PC-3 (cell line): Measurements from ENCODE around the gene PLCD1.

ENCODE experiments used
- EZH2 ChIP-seq: fragments of 300-600 bp; sonication (generic); IDR thresholded peaks from one replicate; pipeline ENCODE4 v1.6.1; 2017; ENCODE audit warnings: antibody characterized with exemption, mild to moderate bottlenecking, low read length; ENCODE audit not compliant: unreplicated experiment
- EZH2phosphoT487 ChIP-seq: fragments of 300-600 bp; sonication (generic); IDR thresholded peaks from 2 replicates; pipeline ENCODE4 v1.6.1; 2018; ENCODE audit warnings: mild to moderate bottlenecking, antibody characterized with exemption, low read length, borderline replicate concordance
- TF ChIP-seq, protein P1 (sequence below): fragments of 300-600 bp; sonication (generic); conservative IDR thresholded peaks from 2 replicates; pipeline ENCODE4 v1.5.1; 2017; ENCODE audit warnings: antibody characterized with exemption, low read depth, mild to moderate bottlenecking, low read length

DNA sequence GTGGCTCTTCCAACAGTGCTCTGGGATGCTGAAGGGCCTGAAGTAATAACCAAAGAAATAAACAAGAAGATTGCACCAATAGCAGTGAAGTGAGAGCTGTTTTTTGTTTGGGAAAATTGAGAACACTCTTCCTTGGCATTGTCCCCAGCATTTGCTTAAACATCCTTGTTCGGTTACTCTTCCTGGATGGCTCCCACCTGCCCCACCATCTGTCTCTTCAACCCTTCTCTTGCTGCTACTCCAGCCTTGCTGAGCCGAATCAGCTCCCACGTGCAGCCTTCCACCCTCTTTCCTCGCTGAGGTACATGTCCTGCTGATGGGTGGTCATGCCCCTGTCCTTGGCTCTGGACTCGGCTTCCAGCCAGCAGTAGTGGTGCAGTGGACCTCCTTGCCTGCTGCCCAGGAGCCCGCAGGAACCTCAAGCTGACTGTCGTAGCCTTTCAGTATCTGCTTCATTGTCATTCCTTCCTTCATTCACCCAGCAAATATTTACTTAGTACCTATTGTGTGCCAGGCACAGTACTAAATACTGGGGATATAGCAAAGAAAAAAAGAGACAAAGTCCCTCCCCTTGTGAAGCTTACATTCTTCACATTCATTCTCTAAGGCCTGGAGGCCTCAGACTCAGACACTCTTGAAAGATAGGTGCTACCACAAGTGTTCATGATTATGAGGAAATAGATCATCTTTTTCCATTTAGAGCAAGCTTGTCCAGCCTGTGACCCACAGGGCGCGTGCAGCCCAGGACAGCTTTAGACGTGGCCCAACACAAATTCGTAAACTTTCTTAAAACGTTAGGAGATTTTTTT is 56.0 kb downstream of the PLCD1 start:
- TF ChIP-seq, protein P1, sequence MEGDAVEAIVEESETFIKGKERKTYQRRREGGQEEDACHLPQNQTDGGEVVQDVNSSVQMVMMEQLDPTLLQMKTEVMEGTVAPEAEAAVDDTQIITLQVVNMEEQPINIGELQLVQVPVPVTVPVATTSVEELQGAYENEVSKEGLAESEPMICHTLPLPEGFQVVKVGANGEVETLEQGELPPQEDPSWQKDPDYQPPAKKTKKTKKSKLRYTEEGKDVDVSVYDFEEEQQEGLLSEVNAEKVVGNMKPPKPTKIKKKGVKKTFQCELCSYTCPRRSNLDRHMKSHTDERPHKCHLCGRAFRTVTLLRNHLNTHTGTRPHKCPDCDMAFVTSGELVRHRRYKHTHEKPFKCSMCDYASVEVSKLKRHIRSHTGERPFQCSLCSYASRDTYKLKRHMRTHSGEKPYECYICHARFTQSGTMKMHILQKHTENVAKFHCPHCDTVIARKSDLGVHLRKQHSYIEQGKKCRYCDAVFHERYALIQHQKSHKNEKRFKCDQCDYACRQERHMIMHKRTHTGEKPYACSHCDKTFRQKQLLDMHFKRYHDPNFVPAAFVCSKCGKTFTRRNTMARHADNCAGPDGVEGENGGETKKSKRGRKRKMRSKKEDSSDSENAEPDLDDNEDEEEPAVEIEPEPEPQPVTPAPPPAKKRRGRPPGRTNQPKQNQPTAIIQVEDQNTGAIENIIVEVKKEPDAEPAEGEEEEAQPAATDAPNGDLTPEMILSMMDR = no peak
- TF ChIP-seq EZH2phosphoT487 = no peak
- TF ChIP-seq EZH2 = no peak
